Fibroblast of skin of back (primary cell): ENCODE data around the gene HCFC1.

Experiments used
- DNase-seq: peaks from one replicate; pipeline ENCODE4 v3.0.0-alpha.2; 2013

HCFC1 gene

GRCh38 chrX:153973127-153974002, 1.7 kb upstream of the HCFC1 start:
- DNase-seq: no peak

GRCh38 chrX:153972368-153973126, 929 bp upstream of the HCFC1 start, which contains the start of gene TMEM187:
TMEM187 (plus strand) TSS chrX:153972754; CDS start chrX:153982063, 9,309 bp downstream.
- DNase-seq: peak; percentile 89

- DNase-seq: peak; percentile 88
Observed at GRCh38 chrX:153971124-153971449, 531 bp downstream of the HCFC1 start.

GRCh38 chrX:153970357-153971123, 1.1 kb downstream of the HCFC1 start:
- peak; percentile 80 for DNase-seq

GRCh38 chrX:153969904-153970356, 1.7 kb downstream of the HCFC1 start:
- no peak for DNase-seq

GRCh38 chrX:153969125-153969903, 2.3 kb downstream of the HCFC1 start:
- DNase-seq: no peak

- DNase-seq: no peak
Observed at GRCh38 chrX:153968754-153969124, 2.9 kb downstream of the HCFC1 start.

- DNase-seq: no peak
Observed at GRCh38 chrX:153968255-153968654, 3.4 kb downstream of the HCFC1 start.

- no peak for DNase-seq
Observed at GRCh38 chrX:153967536-153968224, 3.9 kb downstream of the HCFC1 start.

- no peak for DNase-seq
Observed at GRCh38 chrX:153966841-153967535, 4.6 kb downstream of the HCFC1 start.

- DNase-seq: no peak
Observed at GRCh38 chrX:153966283-153966688, 5.3 kb downstream of the HCFC1 start.

- no peak for DNase-seq
Observed at GRCh38 chrX:153965406-153965805, 6.2 kb downstream of the HCFC1 start.

- no peak for DNase-seq
Observed at GRCh38 chrX:153964105-153964504, 7.5 kb downstream of the HCFC1 start.

- DNase-seq: no peak
Observed at GRCh38 chrX:153963546-153963945, 8.1 kb downstream of the HCFC1 start.

GRCh38 chrX:153961292-153961691, 10.3 kb downstream of the HCFC1 start:
- DNase-seq: no peak

- DNase-seq: no peak
Observed at GRCh38 chrX:153960786-153961185, 10.8 kb downstream of the HCFC1 start.

- no peak for DNase-seq
Observed at GRCh38 chrX:153960077-153960476, 11.5 kb downstream of the HCFC1 start.

GRCh38 chrX:153959649-153960048, 12.0 kb downstream of the HCFC1 start:
- no peak for DNase-seq

- DNase-seq: no peak
Observed at GRCh38 chrX:153958605-153959004, 13.0 kb downstream of the HCFC1 start.

GRCh38 chrX:153957224-153957623, 14.4 kb downstream of the HCFC1 start:
- no peak for DNase-seq
